ENCODE results near the gene C11orf97. TPM values are rescaled to one million over a fixed set of nuclear protein-coding genes. Genes with fewer than 3 reads are reported as not detected.

Gene C11orf97
- total and polyA plus RNA-seq, 2 of the 8 experiments (the other 6 are each of a cell fraction or from before 2014, with no cell fraction given) = not detected

- no peak for TF ChIP-seq SP1 (IDR thresholded peaks at IDR 0.05; ENCODE audit: low read depth, low read length)
- no peak for TF ChIP-seq ATF3 (IDR thresholded peaks at IDR 0.05; ENCODE audit: insufficient read depth, low read depth, low read length)
- no peak for TF ChIP-seq CEBPB (IDR thresholded peaks at IDR 0.05; ENCODE audit: low read depth, low read length)
- TF ChIP-seq TAF1 (IDR thresholded peaks at IDR 0.05; ENCODE audit: low read depth, low read length) = no peak
- no peak for TF ChIP-seq SIRT6 (IDR thresholded peaks at IDR 0.05; ENCODE audit: low read length)
- no peak for TF ChIP-seq HDAC6 (IDR thresholded peaks at IDR 0.05; ENCODE audit: low read depth, low read length)
- no peak for TF ChIP-seq EGR1 (IDR thresholded peaks at IDR 0.05; ENCODE audit: borderline replicate concordance, low read depth, low read length)
- TF ChIP-seq TEAD4 (IDR thresholded peaks at IDR 0.05; ENCODE audit: low read depth, low read length) = no peak
- no peak for TF ChIP-seq CBX5 (IDR thresholded peaks at IDR 0.05; ENCODE audit: low read depth, low read length)
- no peak for TF ChIP-seq SAP30 (IDR thresholded peaks at IDR 0.05; ENCODE audit: insufficient read depth, insufficient replicate concordance, low read length)
- no peak for TF ChIP-seq GABPA (IDR thresholded peaks at IDR 0.05; ENCODE audit: borderline replicate concordance, insufficient read depth, low read length)
- no peak for TF ChIP-seq EP300 (IDR thresholded peaks at IDR 0.05; ENCODE audit: borderline replicate concordance in 1 of 2, low read depth in 2 of 2, low read length in 2 of 2)
- TF ChIP-seq CBX8 (IDR thresholded peaks at IDR 0.05; ENCODE audit: borderline replicate concordance, low read depth, low read length) = no peak
- TF ChIP-seq SP4 (IDR thresholded peaks at IDR 0.05; ENCODE audit: low read length) = no peak
- POLR2A ChIA-PET (ENCODE audit: partially characterized antibody) = no interaction called here
- Histone ChIP-seq H3K4me1 (replicated peaks in 1 of 4; ENCODE audit: control insufficient read depth in 3 of 4, insufficient read depth in 4 of 4, low read length in 3 of 4) (no peaks in the 10 kb centered on the region), H2BK12ac (ENCODE audit: low read depth, low read length) (no peak overlapping the region), H3K4me3 (ENCODE audit: extremely low read depth in 1 of 4, insufficient read depth in 2 of 4, low read depth in 3 of 4, low read length in 4 of 4) (no peak overlapping the region), H3K79me1 (ENCODE audit: low read depth, low read length) (no peaks in the 10 kb centered on the region), H3K9ac (replicated peaks in 1 of 4; ENCODE audit: extremely low read depth in 1 of 4, low read depth in 3 of 4, low read length in 3 of 4) (no peak overlapping the region), H3K4me2 (ENCODE audit: insufficient read depth in 1 of 2, low read depth in 2 of 2, low read length in 2 of 2) (no peak overlapping the region), H3K9me3 (ENCODE audit: insufficient read depth in 2 of 2, low read depth in 1 of 2, low read length in 1 of 2) (no peaks in the 10 kb centered on the region), H4K91ac (replicated peaks; ENCODE audit: insufficient read length, low read length) (no peak overlapping the region), H2AK5ac (ENCODE audit: low read depth, low read length) (no peak overlapping the region), H2BK5ac (ENCODE audit: low read depth, low read length) (no peak overlapping the region), H3K4ac (replicated peaks; ENCODE audit: insufficient read length, low read depth, low read length) (no peak overlapping the region), H4K20me1 (replicated peaks in 1 of 2; ENCODE audit: control insufficient read depth in 1 of 2, insufficient read depth in 2 of 2, low read length in 2 of 2) (no peaks in the 10 kb centered on the region), H2BK15ac (ENCODE audit: low read length) (no peak overlapping the region), H3K56ac (replicated peaks; ENCODE audit: insufficient read length, low read depth, low read length) (no peak overlapping the region), H3K27ac (ENCODE audit: low read depth, low read length) (no peak overlapping the region), H3K79me2 (ENCODE audit: control insufficient read depth in 1 of 2, insufficient read depth in 2 of 2, low read length in 2 of 2) (no peaks in the 10 kb centered on the region), H3K36me3 (ENCODE audit: control insufficient read depth in 2 of 4, insufficient read depth in 4 of 4, low read length in 3 of 4) (no peaks in the 10 kb centered on the region), H4K5ac (ENCODE audit: insufficient read length, low read depth, low read length) (no peak overlapping the region), H4K8ac (ENCODE audit: extremely low read depth, insufficient read depth, low read length) (no peak overlapping the region), H3K27me3 (replicated peaks in 1 of 4; ENCODE audit: control insufficient read depth in 3 of 4, extremely low read depth in 1 of 4, insufficient read depth in 3 of 4, low read length in 3 of 4) (no peaks in the 10 kb centered on the region), H3K14ac (ENCODE audit: insufficient read length) (no peak overlapping the region), H3K23ac (ENCODE audit: insufficient read length) (no peak overlapping the region), H3K18ac (ENCODE audit: extremely low read depth, low read length) (no peak overlapping the region), H2BK120ac (replicated peaks; ENCODE audit: low read depth, low read length) (no peak overlapping the region), H3K23me2 (ENCODE audit: low read depth, low read length) (no peaks in the 10 kb centered on the region), H2BK20ac (ENCODE audit: low read length) (no peak overlapping the region), H2AFZ (ENCODE audit: low read length) (no peak overlapping the region)
- CTCF ChIA-PET (ENCODE audit: partially characterized antibody) = interaction anchor here (0.6 kb wide), 2 partner anchors 70 to 1601 kb away, joined by 3 to 4 read pairs; no protein-coding TSS in a partner anchor
- FAIRE-seq (no peak), DNase-seq (ENCODE audit: low read depth in 1 of 2, low spot score in 2 of 2) (no peak)
- WGBS, 2 experiments (ENCODE audit: extremely low coverage in 1 of 2, insufficient coverage in 1 of 2, insufficient read length in 1 of 2, insufficient replicate concordance in 2 of 2, low coverage in 1 of 2, low lambda C conversion rate in 2 of 2, missing lambda C conversion rate in 1 of 2) = 89% methylated on average over 1 of the region's 1 CpG; no CpG with 5 or more reads in 1 of the 2 experiments
These were observed 20.9 kb downstream of the C11orf97 start for GRCh38 chr11:94533206-94533605.

Data from H1 (cell line).